Astrocyte (in vitro differentiated cells and primary cell): ENCODE measurements around the gene SUPT20HL2. TPM values are rescaled to one million over a fixed set of nuclear protein-coding genes. Genes with fewer than 3 reads are reported as not detected.
"Not testable (repeated sequence)": the region's sequence is repeated elsewhere in the genome, so short reads cannot be mapped to it uniquely, and the experiment has no call there.

Source experiments
- DNase-seq: peaks from one replicate; pipeline ENCODE4 v3.0.0-alpha.2; 2010; ENCODE audit warnings: low read depth
- FAIRE-seq: peaks from 2 replicates; lab custom pipeline; 2011; peaks lifted over from hg19 to GRCh38; lab: Jason Lieb, UNC
- H2AFZ ChIP-seq: 2 replicates; pipeline ENCODE4 v1.6.0; 2012; ENCODE audit warnings: low read depth, low read length, inconsistent platforms
- H3K27ac ChIP-seq: 2 replicates; pipeline ENCODE4 v1.5.1; 2011; ENCODE audit warnings: low read depth, low read length, inconsistent platforms
- H3K27me3 ChIP-seq: 2 replicates; pipeline ENCODE4 v1.6.0; 2011; ENCODE audit warnings: low read length, inconsistent platforms; ENCODE audit not compliant: insufficient read depth
- H3K36me3 ChIP-seq: 2 replicates; pipeline ENCODE4 v1.5.1; 2011; ENCODE audit warnings: low read length, inconsistent platforms; ENCODE audit not compliant: insufficient read depth
- H3K4me1 ChIP-seq: 2 replicates; pipeline ENCODE4 v1.5.1; 2011; ENCODE audit warnings: low read length, inconsistent platforms; ENCODE audit not compliant: insufficient read depth
- H3K4me2 ChIP-seq: 2 replicates; pipeline ENCODE4 v1.6.0; 2012; ENCODE audit warnings: low read length, inconsistent platforms
- H3K4me3 ChIP-seq: 2 replicates; pipeline ENCODE4 v1.5.1; 2011; ENCODE audit warnings: low read depth, mild to moderate bottlenecking, low read length, inconsistent platforms; ENCODE audit not compliant: insufficient read depth
- H3K79me2 ChIP-seq: 2 replicates; pipeline ENCODE4 v1.6.0; 2012; ENCODE audit warnings: mild to moderate bottlenecking, low read length, inconsistent platforms; ENCODE audit not compliant: insufficient read depth
- H3K9ac ChIP-seq: 2 replicates; pipeline ENCODE4 v1.6.0; 2012; ENCODE audit warnings: mild to moderate bottlenecking, low read length, inconsistent platforms
- H3K9me3 ChIP-seq: 2 replicates; pipeline ENCODE4 v1.5.1; 2012; ENCODE audit warnings: low read depth, mild to moderate bottlenecking, low read length, inconsistent platforms; ENCODE audit not compliant: insufficient read depth
- H4K20me1 ChIP-seq: 2 replicates; pipeline ENCODE4 v1.6.0; 2012; ENCODE audit warnings: low read length, inconsistent platforms; ENCODE audit not compliant: insufficient read depth
- H3K27ac Mint-ChIP-seq: one replicate; pipeline ENCODE4 v1.8.0; 2021; ENCODE audit warnings: mild to moderate bottlenecking, mixed read lengths; ENCODE audit not compliant: unreplicated experiment
- H3K27me3 Mint-ChIP-seq: one replicate; pipeline ENCODE4 v1.8.0; 2021; ENCODE audit warnings: low read depth, mixed read lengths; ENCODE audit not compliant: unreplicated experiment
- H3K36me3 Mint-ChIP-seq: one replicate; pipeline ENCODE4 v1.8.0; 2021; ENCODE audit warnings: low read depth, mixed read lengths; ENCODE audit not compliant: unreplicated experiment
- H3K4me1 Mint-ChIP-seq: one replicate; pipeline ENCODE4 v1.8.0; 2021; ENCODE audit warnings: low read depth, mixed read lengths; ENCODE audit not compliant: unreplicated experiment
- H3K4me3 Mint-ChIP-seq: one replicate; pipeline ENCODE4 v1.8.0; 2021; ENCODE audit warnings: mild to moderate bottlenecking, moderate library complexity, mixed read lengths; ENCODE audit not compliant: unreplicated experiment
- H3K9me3 Mint-ChIP-seq: one replicate; pipeline ENCODE4 v1.8.0; 2021; ENCODE audit warnings: mild to moderate bottlenecking, mixed read lengths; ENCODE audit not compliant: unreplicated experiment
- EZH2 ChIP-seq: IDR thresholded peaks from 2 replicates; pipeline ENCODE4 v1.6.1; 2012; ENCODE audit warnings: mild to moderate bottlenecking, low read length, inconsistent platforms; ENCODE audit not compliant: insufficient read depth
- total RNA-seq: library from RNA; stranded (reverse); gene quantifications from 2 replicates; pipeline ENCODE4 v1.2.1, GENCODE V29; 2021
- TF ChIP-seq, protein P1 (sequence below): IDR thresholded peaks from 2 replicates; pipeline ENCODE4 v1.5.1; 2011; ENCODE audit warnings: low read depth, mild to moderate bottlenecking, inconsistent platforms, low read length, moderate library complexity; ENCODE audit not compliant: insufficient read depth

The SUPT20HL2 gene
- total RNA-seq, 1 donor from 2014 or later: not detected

DNA sequence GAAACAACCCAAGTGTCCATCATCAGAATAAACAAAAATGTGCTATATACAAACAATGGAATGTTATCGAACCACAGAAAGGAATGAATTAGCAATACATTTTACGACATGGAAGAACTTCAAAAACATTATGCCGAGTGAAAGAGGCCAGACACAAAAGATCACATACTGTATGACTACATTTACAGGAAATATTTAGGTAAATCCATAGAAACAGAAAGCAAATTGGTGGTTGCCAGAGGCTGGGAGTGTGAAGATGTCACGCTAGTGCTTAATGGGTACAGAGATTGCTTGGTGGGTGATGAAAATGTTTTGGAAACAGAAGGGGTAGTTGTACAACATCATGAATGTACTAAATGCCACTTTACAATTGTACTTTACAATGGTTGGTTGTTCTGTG lies 5.1 kb downstream of the SUPT20HL2 start:
- peak; percentile 95 for FAIRE-seq
- DNase-seq: not testable (repeated sequence)

DNA sequence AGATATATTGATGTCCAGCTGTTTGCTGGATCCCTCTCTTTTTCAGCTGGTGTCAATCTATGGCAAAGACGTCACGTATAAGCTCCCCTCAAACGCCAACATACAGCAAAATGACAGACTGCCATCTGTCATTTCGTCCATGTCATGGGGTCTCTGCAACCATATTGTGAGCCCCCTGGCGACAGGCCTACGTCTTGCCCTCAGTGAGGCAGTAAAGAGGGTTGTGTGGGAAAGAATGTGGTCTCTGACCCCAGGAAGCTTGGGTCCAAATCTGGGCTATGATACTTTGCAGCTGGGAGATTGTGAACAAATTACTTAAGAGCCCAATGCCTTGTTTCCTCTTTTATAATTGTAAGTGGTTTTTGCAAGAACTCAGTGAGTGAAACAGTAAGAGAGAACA lies 7.4 kb downstream of the SUPT20HL2 start:
- Mint-ChIP-seq H3K9me3 (no peaks in the 10 kb centered on the region), H3K27me3 (no peaks in the 10 kb centered on the region)
- H3K4me2 ChIP-seq: no peak overlapping the region

More for the DNA sequence above, 5.1 kb downstream of the SUPT20HL2 start:
- not testable (repeated sequence) for H3K9me3 Mint-ChIP-seq, H3K4me3 ChIP-seq, H3K27ac Mint-ChIP-seq, H3K79me2 ChIP-seq, H3K27me3 Mint-ChIP-seq, H3K27ac ChIP-seq, H3K4me1 Mint-ChIP-seq, H3K4me1 ChIP-seq, H3K4me2 ChIP-seq, H3K9ac ChIP-seq, H3K36me3 ChIP-seq, H3K9me3 ChIP-seq, H3K36me3 Mint-ChIP-seq, H4K20me1 ChIP-seq, H3K27me3 ChIP-seq, H3K4me3 Mint-ChIP-seq, H2AFZ ChIP-seq

DNA sequence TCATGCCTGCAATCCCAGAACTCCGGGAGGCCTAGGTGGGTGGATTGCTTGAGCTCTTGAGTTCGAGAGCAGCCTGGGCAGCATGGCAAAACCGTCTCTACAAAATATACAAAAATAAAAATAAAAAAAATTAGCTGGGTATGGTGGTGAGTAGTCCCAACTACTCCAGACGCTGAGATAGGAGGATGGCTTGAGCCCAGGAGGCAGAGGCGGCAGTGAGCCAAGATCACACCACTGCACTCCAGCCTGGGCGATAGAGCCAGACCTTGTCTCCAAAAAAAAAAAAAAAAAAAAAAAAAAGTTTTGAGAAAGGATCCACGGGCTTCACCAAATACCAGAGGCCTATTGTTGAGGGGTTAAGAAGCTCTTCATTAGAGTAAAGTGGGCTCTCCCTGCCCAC lies 8.0 kb downstream of the SUPT20HL2 start:
- no peaks in the 10 kb centered on the region for H3K4me1 ChIP-seq
- H3K9me3 Mint-ChIP-seq: no peaks in the 10 kb centered on the region
- no peak overlapping the region for H3K4me3 ChIP-seq
- H3K4me2 ChIP-seq: no peak overlapping the region
- TF ChIP-seq EZH2: no peak
- TF ChIP-seq, protein P1, sequence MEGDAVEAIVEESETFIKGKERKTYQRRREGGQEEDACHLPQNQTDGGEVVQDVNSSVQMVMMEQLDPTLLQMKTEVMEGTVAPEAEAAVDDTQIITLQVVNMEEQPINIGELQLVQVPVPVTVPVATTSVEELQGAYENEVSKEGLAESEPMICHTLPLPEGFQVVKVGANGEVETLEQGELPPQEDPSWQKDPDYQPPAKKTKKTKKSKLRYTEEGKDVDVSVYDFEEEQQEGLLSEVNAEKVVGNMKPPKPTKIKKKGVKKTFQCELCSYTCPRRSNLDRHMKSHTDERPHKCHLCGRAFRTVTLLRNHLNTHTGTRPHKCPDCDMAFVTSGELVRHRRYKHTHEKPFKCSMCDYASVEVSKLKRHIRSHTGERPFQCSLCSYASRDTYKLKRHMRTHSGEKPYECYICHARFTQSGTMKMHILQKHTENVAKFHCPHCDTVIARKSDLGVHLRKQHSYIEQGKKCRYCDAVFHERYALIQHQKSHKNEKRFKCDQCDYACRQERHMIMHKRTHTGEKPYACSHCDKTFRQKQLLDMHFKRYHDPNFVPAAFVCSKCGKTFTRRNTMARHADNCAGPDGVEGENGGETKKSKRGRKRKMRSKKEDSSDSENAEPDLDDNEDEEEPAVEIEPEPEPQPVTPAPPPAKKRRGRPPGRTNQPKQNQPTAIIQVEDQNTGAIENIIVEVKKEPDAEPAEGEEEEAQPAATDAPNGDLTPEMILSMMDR: no peak
- no peak overlapping the region for H3K4me3 Mint-ChIP-seq
- no peaks in the 10 kb centered on the region for H3K27me3 ChIP-seq
- H4K20me1 ChIP-seq: no peaks in the 10 kb centered on the region
- H2AFZ ChIP-seq: no peak overlapping the region
- no peak overlapping the region for H3K9ac ChIP-seq
- H3K36me3 Mint-ChIP-seq: no peaks in the 10 kb centered on the region
- H3K27ac Mint-ChIP-seq: no peak overlapping the region
- no peak for DNase-seq
- no peaks in the 10 kb centered on the region for H3K27me3 Mint-ChIP-seq
- H3K9me3 ChIP-seq: no peaks in the 10 kb centered on the region
- H3K36me3 ChIP-seq: no peaks in the 10 kb centered on the region
- no peak overlapping the region for H3K27ac ChIP-seq
- FAIRE-seq: no peak
- H3K4me1 Mint-ChIP-seq: peaks cover 2% of the 10 kb centered on the region
- H3K79me2 ChIP-seq: no peaks in the 10 kb centered on the region

More for the DNA sequence above, 7.4 kb downstream of the SUPT20HL2 start:
- TF ChIP-seq EZH2: no peak
- TF ChIP-seq, protein P1: no peak
- FAIRE-seq: no peak
- no peaks in the 10 kb centered on the region for H3K27me3 ChIP-seq
- H3K27ac ChIP-seq: no peak overlapping the region
- H3K4me1 Mint-ChIP-seq: peaks cover 2% of the 10 kb centered on the region
- no peak overlapping the region for H3K4me3 ChIP-seq
- no peaks in the 10 kb centered on the region for H3K36me3 Mint-ChIP-seq
- no peaks in the 10 kb centered on the region for H3K36me3 ChIP-seq
- H3K4me1 ChIP-seq: no peaks in the 10 kb centered on the region
- H3K9ac ChIP-seq: no peak overlapping the region
- H3K9me3 ChIP-seq: no peaks in the 10 kb centered on the region
- no peak overlapping the region for H3K4me3 Mint-ChIP-seq
- no peaks in the 10 kb centered on the region for H3K79me2 ChIP-seq
- H2AFZ ChIP-seq: no peak overlapping the region
- no peak overlapping the region for H3K27ac Mint-ChIP-seq
- no peaks in the 10 kb centered on the region for H4K20me1 ChIP-seq
- DNase-seq: no peak
